Erythroblast (primary cell): ENCODE measurements around the gene ZNF581.

ENCODE experiments used
- GATA1 ChIP-seq: IDR thresholded peaks from 2 replicates; pipeline ENCODE4 v1.6.1; 2011; ENCODE audit warnings: low read depth, mild to moderate bottlenecking, control low read depth, low read length, moderate library complexity
- POLR2A ChIP-seq: IDR thresholded peaks from 2 replicates; pipeline ENCODE4 v1.6.1; 2011; ENCODE audit warnings: mild to moderate bottlenecking, low read length

DNA sequence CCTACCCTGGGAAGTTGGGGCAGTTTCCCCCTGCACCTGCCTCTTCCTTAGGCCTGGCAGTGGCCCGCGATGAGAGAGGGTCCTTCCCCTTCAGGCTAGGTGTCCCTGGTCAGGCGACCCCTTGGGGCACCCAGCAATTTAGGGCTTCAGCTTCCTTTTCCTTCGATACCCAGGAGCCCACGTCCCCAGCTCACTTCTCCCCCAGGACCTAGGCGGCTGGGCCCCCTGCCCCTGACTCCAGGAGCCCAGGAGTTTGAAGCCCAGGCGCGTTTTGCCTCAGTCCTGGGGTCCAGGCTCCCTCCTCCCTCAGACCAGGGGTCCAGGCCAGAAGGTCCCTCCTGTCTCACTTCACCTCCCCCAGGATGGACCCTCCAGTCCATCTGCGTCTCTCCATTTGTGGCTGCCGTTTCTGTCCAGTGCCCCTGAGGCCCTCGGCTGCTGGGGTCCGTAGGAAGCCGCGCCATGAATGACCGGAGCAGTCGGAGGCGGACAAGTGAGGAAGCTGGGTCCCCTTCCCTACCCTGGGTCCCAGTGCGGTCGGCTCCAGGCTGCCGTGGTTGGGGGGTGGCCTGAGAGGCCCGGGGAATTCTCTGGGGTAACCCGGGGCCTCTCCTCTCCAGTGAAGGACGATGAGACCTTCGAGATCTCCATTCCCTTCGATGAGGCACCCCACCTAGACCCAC, 5.3 kb downstream of the ZNF581 start:
- no peak for TF ChIP-seq POLR2A
- no peak for TF ChIP-seq GATA1
